HEK293 (cell line): ENCODE measurements around the gene B3GALT5.

Experiments used
- CTCF ChIA-PET: fragments of 350-600 bp; formaldehyde crosslinking; extraction: SDS; loops from one replicate; lab custom pipeline; 2021; ENCODE audit warnings: antibody characterized with exemption; lab: Yijun Ruan, JAX
- POLR2A ChIA-PET: fragments of 300-600 bp; formaldehyde crosslinking; extraction: SDS; loops from one replicate; lab custom pipeline; 2020; ENCODE audit warnings: antibody characterized with exemption, inconsistent platforms; lab: Yijun Ruan, JAX
- H3K27ac ChIP-seq: fragments of 200-500 bp; sonication (Bioruptor generic); 2 replicates; pipeline ENCODE4 v1.5.1; 2014; ENCODE audit warnings: low read depth, low read length, control low read depth, inconsistent platforms; ENCODE audit errors: extremely low read depth
- H3K36me3 ChIP-seq, 2 experiments: fragments of 200-500 bp in 1 of 2; sonication (Bioruptor generic) in 1 of 2; 1 replicate in 1 of 2; 2 replicates in 1 of 2; pipeline ENCODE4 v1.5.1; 2014 to 2017; ENCODE audit warnings: inconsistent platforms in 2 of 2, low read length in 2 of 2; ENCODE audit not compliant: control insufficient read depth in 2 of 2, insufficient read depth in 1 of 2
- H3K4me1 ChIP-seq: fragments of 200-500 bp; sonication (Bioruptor generic); 2 replicates; pipeline ENCODE4 v1.5.1; 2014; ENCODE audit warnings: mild to moderate bottlenecking, low read length, inconsistent platforms; ENCODE audit not compliant: control insufficient read depth, insufficient read depth
- H3K4me3 ChIP-seq: 2 replicates; pipeline ENCODE4 v1.5.1; 2011; ENCODE audit warnings: low read depth, mild to moderate bottlenecking, control low read depth, low read length, moderate library complexity
- H3K9me3 ChIP-seq: fragments of 200-500 bp; sonication (Bioruptor generic); 2 replicates; pipeline ENCODE4 v1.5.1; 2014; ENCODE audit warnings: low read depth, low read length, inconsistent platforms; ENCODE audit not compliant: control insufficient read depth, insufficient read depth
- GLI4 ChIP-seq: fragments of 450-650 bp; formaldehyde crosslinking; IDR thresholded peaks from 2 replicates; pipeline ENCODE4 v1.5.1; 2016; ENCODE audit warnings: missing biosample characterization, missing genetic modification characterization
- IKZF3 ChIP-seq: fragments of 450-650 bp; IDR thresholded peaks from 2 replicates; pipeline ENCODE4 v1.5.0; 2018; ENCODE audit warnings: missing biosample characterization, mild to moderate bottlenecking, missing genetic modification characterization, moderate library complexity
- REST ChIP-seq: fragments of 450-650 bp; formaldehyde crosslinking; IDR thresholded peaks from 2 replicates; pipeline ENCODE4 v1.5.1; 2016; ENCODE audit warnings: missing biosample characterization, missing genetic modification characterization
- SCRT2 ChIP-seq: fragments of 450-650 bp; formaldehyde crosslinking; IDR thresholded peaks from 2 replicates; pipeline ENCODE4 v1.5.1; 2016; ENCODE audit warnings: missing biosample characterization, missing genetic modification characterization
- SP3 ChIP-seq: fragments of 450-650 bp; formaldehyde crosslinking; IDR thresholded peaks from 2 replicates; pipeline ENCODE4 v1.5.1; 2016; ENCODE audit warnings: missing biosample characterization, missing genetic modification characterization
- TSHZ1 ChIP-seq: fragments of 450-650 bp; formaldehyde crosslinking; IDR thresholded peaks from 2 replicates; pipeline ENCODE4 v1.5.1; 2016; ENCODE audit warnings: missing biosample characterization, missing genetic modification characterization, borderline replicate concordance
- ZNF221 ChIP-seq: fragments of 450-650 bp; formaldehyde crosslinking; IDR thresholded peaks from 2 replicates; pipeline ENCODE4 v1.5.1; 2017; ENCODE audit warnings: missing biosample characterization, missing genetic modification characterization, borderline replicate concordance
- ZNF266 ChIP-seq: fragments of 450-650 bp; formaldehyde crosslinking; IDR thresholded peaks from 2 replicates; pipeline ENCODE4 v1.5.1; 2016; ENCODE audit warnings: missing biosample characterization, missing genetic modification characterization, low read depth
- ZNF292 ChIP-seq: fragments of 450-650 bp; formaldehyde crosslinking; IDR thresholded peaks from 2 replicates; pipeline ENCODE4 v1.5.1; 2016; ENCODE audit warnings: low read depth, missing biosample characterization, missing genetic modification characterization, borderline replicate concordance
- ZNF324 ChIP-seq: fragments of 450-650 bp; formaldehyde crosslinking; IDR thresholded peaks from 2 replicates; pipeline ENCODE4 v1.5.1; 2016; ENCODE audit warnings: missing biosample characterization, missing genetic modification characterization
- ZNF354C ChIP-seq: fragments of 450-650 bp; formaldehyde crosslinking; IDR thresholded peaks from 2 replicates; pipeline ENCODE4 v1.5.1; 2016; ENCODE audit warnings: missing biosample characterization, missing genetic modification characterization, low read depth, borderline replicate concordance
- ZNF37A ChIP-seq: fragments of 450-650 bp; IDR thresholded peaks from 2 replicates; pipeline ENCODE4 v1.5.1; 2018; ENCODE audit warnings: missing biosample characterization, missing genetic modification characterization
- ZNF426 ChIP-seq: fragments of 450-650 bp; formaldehyde crosslinking; IDR thresholded peaks from 2 replicates; pipeline ENCODE4 v1.5.1; 2017; ENCODE audit warnings: missing biosample characterization, missing genetic modification characterization, mild to moderate bottlenecking, inconsistent platforms, moderate library complexity
- ZNF521 ChIP-seq: fragments of 450-650 bp; formaldehyde crosslinking; IDR thresholded peaks from 2 replicates; pipeline ENCODE4 v1.5.1; 2017; ENCODE audit warnings: missing biosample characterization, mild to moderate bottlenecking, missing genetic modification characterization
- ZNF549 ChIP-seq: fragments of 450-650 bp; IDR thresholded peaks from 2 replicates; pipeline ENCODE4 v1.5.1; 2018; ENCODE audit warnings: missing biosample characterization, missing genetic modification characterization, mild to moderate bottlenecking, inconsistent platforms, moderate library complexity
- ZNF558 ChIP-seq: fragments of 450-650 bp; formaldehyde crosslinking; IDR thresholded peaks from 2 replicates; pipeline ENCODE4 v1.5.1; 2016; ENCODE audit warnings: missing biosample characterization, missing genetic modification characterization
- ZNF585B ChIP-seq: fragments of 450-650 bp; formaldehyde crosslinking; IDR thresholded peaks from 2 replicates; pipeline ENCODE4 v1.5.1; 2016; ENCODE audit warnings: missing biosample characterization, missing genetic modification characterization
- ZNF600 ChIP-seq: fragments of 450-650 bp; formaldehyde crosslinking; IDR thresholded peaks from 2 replicates; pipeline ENCODE4 v1.5.1; 2016; ENCODE audit warnings: missing biosample characterization, missing genetic modification characterization
- ZNF610 ChIP-seq: fragments of 450-650 bp; formaldehyde crosslinking; IDR thresholded peaks from 2 replicates; pipeline ENCODE4 v1.5.1; 2016; ENCODE audit warnings: missing biosample characterization, missing genetic modification characterization, borderline replicate concordance
- ZNF621 ChIP-seq: fragments of 450-650 bp; formaldehyde crosslinking; IDR thresholded peaks from 2 replicates; pipeline ENCODE4 v1.5.1; 2017; ENCODE audit warnings: missing biosample characterization, missing genetic modification characterization
- ZNF645 ChIP-seq: fragments of 450-650 bp; formaldehyde crosslinking; IDR thresholded peaks from 2 replicates; pipeline ENCODE4; 2016; ENCODE audit warnings: missing biosample characterization, missing genetic modification characterization
- ZNF660 ChIP-seq: fragments of 450-650 bp; IDR thresholded peaks from 2 replicates; pipeline ENCODE4 v1.5.1; 2018; ENCODE audit warnings: missing biosample characterization, mild to moderate bottlenecking, missing genetic modification characterization
- ZNF777 ChIP-seq: fragments of 450-650 bp; formaldehyde crosslinking; IDR thresholded peaks from 2 replicates; pipeline ENCODE4 v1.5.1; 2017; ENCODE audit warnings: missing biosample characterization, missing genetic modification characterization, borderline replicate concordance
- ZSCAN30 ChIP-seq: fragments of 450-650 bp; IDR thresholded peaks from 2 replicates; pipeline ENCODE4 v1.5.1; 2018; ENCODE audit warnings: missing biosample characterization, mild to moderate bottlenecking, missing genetic modification characterization, moderate library complexity

The B3GALT5 gene

GRCh38 chr21:39705849-39706248 is 93.1 kb downstream of the B3GALT5 start (continued):
- TF ChIP-seq ZNF426 (tag by site-specific recombination) (no peak), REST (tag by site-specific recombination) (no peak), ZNF266 (tag by site-specific recombination) (no peak), ZNF221 (tag by site-specific recombination) (no peak), ZNF600 (tag by site-specific recombination) (no peak), ZNF354C (tag by site-specific recombination) (no peak), ZSCAN30 (tag by site-specific recombination) (no peak), SCRT2 (no peak), ZNF660 (tag by site-specific recombination) (no peak), TSHZ1 (tag by site-specific recombination) (no peak), ZNF549 (tag by site-specific recombination) (no peak), ZNF645 (tag by site-specific recombination) (no peak)

GRCh38 chr21:39707316-39707715 is 94.6 kb downstream of the B3GALT5 start:
- H3K27ac ChIP-seq, result no peak overlapping the region
- CTCF ChIA-PET, result interaction anchor here (2.7 to 5.3 kb wide), 2 partner anchors 8 to 190 kb away, joined by 13 to 47 read pairs; no protein-coding TSS in a partner anchor
- POLR2A ChIA-PET, result no interaction called here
- TF ChIP-seq ZNF621 (tag by site-specific recombination), result no peak
- TF ChIP-seq ZNF610, result no peak
- TF ChIP-seq ZNF324 (tag by site-specific recombination), result no peak
- TF ChIP-seq ZNF521 (tag by site-specific recombination), result no peak
- no peak for TF ChIP-seq ZNF558 (tag by site-specific recombination)
- no peak for TF ChIP-seq ZNF777 (tag by site-specific recombination)
- no peak for TF ChIP-seq IKZF3 (tag by site-specific recombination)
- no peak for TF ChIP-seq GLI4
- TF ChIP-seq ZNF585B, result no peak
- no peak for TF ChIP-seq ZSCAN30 (tag by site-specific recombination)
- TF ChIP-seq SP3 (tag by site-specific recombination), result no peak
- TF ChIP-seq ZNF37A, result no peak
- no peak for TF ChIP-seq ZNF292 (tag by site-specific recombination)
- no peaks in the 10 kb centered on the region for H3K36me3 ChIP-seq
- no peak overlapping the region for H3K4me3 ChIP-seq
- no peaks in the 10 kb centered on the region for H3K4me1 ChIP-seq
- H3K9me3 ChIP-seq, result no peaks in the 10 kb centered on the region
